ENCODE data around the gene BTF3.
A peak's percentile ranks its signal among the peaks of the same experiment; 100 is the strongest.

The BTF3 gene

GRCh38 chr5:73525606-73526203 lies 27.5 kb downstream of the BTF3 start:
- DNase-seq (ENCODE audit: low read depth): no peak

DNA sequence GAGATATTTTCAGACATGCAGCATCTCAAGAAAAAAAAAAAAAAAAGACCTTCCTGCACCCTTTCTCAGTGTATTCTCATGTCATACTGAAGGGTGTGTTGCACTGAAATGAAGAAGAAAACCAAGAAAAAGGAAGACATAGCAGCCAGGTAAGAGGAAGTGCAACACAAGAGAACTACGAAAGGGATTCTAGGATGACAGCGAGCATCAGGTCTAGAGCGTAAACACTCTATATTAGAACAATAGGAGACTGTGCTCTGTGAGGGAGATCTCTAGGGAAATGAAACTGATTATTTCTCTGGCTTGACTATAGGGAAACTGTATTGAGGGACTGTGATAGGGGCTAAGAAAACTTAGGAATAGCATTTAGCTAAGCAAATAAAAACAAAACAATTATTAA lies 30.0 kb downstream of the BTF3 start:
- no peak for DNase-seq (ENCODE audit: low read depth)

DNA sequence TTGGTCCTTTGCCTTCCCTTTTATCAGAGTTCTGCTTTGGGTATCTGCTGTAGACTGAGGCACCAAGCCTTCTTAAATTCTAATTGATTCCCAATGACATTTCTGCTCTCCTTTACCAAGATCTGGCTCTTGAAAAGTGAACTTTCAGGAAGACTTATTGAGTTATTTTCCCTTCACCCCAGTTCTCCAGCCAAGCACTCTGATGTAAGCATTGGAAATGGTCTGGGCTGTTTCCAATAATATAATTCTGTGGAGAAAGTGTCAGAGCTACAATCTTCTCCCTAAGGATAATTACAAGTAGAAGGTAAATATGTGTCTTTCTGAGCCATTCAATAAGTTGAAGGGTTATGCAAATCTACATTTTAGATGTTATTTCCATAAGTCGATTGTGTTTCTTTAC lies 30.8 kb downstream of the BTF3 start:
- no peak for DNase-seq (ENCODE audit: low read depth)

- no peak for DNase-seq (ENCODE audit: low read depth)
These were observed 33.1 kb downstream of the BTF3 start for GRCh38 chr5:73531356-73531755.

GRCh38 chr5:73532195-73532594 lies 34.0 kb downstream of the BTF3 start:
- DNase-seq (ENCODE audit: low read depth): no peak

GRCh38 chr5:73534011-73534644 lies 35.9 kb downstream of the BTF3 start:
- peak; percentile 36 for DNase-seq (ENCODE audit: low read depth)

- no peak for DNase-seq (ENCODE audit: low read depth)
These were observed 36.7 kb downstream of the BTF3 start for GRCh38 chr5:73534971-73535370.

GRCh38 chr5:73539730-73540129 lies 41.5 kb downstream of the BTF3 start:
- no peak for DNase-seq (ENCODE audit: low read depth)

GRCh38 chr5:73540192-73540591 lies 42.0 kb downstream of the BTF3 start:
- no peak for DNase-seq (ENCODE audit: low read depth)

GRCh38 chr5:73542020-73542419 lies 43.8 kb downstream of the BTF3 start:
- DNase-seq (ENCODE audit: low read depth): no peak

DNA sequence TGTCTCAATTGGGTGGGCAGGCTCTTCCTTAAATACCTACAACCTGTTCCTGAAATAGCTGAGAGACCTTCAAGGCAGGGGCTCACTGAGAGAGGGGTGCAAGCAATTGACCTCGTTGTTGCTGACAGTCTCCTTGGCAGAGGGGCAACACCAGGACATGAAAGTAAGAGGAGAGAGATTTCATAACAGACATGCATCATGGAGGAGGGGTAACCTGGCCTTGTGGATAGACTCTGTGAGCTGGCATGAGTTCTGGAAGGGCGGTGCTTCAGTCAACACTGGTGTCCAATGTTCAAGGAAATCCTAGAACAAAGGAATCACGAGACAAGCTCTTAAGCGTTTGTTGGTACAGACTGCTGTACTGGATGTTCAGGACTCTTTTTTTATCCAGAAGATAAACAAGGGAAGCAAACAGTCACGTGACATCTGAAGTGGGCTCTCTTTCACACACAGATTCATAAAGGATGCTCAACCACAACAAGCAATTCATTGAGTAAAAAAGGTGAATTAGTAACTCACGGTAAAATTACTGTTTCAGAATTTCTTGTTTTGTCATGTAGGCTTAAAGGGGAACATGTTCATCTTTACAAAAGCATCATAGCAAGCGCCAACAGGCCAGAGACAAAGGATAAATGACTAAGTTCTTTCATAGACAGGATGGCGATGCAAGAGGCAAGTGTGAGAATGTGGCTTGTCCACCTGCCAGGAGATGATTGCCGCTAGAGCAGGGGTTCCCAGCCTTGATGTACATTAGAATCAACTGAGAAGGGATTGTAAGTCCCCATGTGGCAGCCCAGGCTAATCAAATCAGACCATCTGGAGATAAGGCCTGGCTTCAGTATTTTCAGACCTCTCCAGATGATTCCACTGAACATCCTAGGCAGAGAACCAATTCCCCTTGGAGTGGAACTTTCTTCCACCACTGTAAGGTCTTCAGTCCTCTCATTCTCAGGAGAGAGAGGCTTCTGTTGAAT lies 46.5 kb downstream of the BTF3 start:
- no peak for DNase-seq (ENCODE audit: low read depth)

GRCh38 chr5:73545403-73545779 lies 47.1 kb downstream of the BTF3 start:
- no peak for DNase-seq (ENCODE audit: low read depth)

GRCh38 chr5:73550016-73550415 lies 51.8 kb downstream of the BTF3 start:
- DNase-seq (ENCODE audit: low read depth): no peak

DNA sequence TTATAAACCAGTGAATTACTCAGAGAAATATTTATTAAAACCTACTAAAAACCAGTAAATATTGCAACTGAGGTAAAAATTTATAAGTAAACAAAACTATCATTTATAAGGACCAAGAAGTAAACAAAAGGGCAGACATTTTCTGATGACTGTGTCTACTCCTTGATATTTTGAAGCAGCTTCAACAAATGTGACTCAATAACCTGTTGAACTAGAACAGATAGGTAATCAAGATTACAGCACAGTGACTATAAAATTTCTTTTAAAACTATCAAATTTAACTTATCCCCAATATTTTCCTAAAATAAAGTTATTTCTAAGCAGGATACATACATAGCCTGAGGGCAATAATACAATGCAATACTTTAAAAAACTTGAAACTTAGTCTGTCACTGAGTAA lies 54.4 kb downstream of the BTF3 start:
- DNase-seq (ENCODE audit: low read depth): no peak
